SK-N-SH (cell line): ENCODE results near the gene ABCG1. TPM values are rescaled to one million over a fixed set of nuclear protein-coding genes. Genes with fewer than 3 reads are reported as not detected.

ENCODE experiments used
- CTCF ChIA-PET: fragments of 300-600, 350-600 bp; formaldehyde crosslinking; extraction: SDS; loops from one replicate; lab custom pipeline; 2021; lab: Yijun Ruan, JAX
- POLR2A ChIA-PET: fragments of 350-600 bp; sonication (Branson Sonifier 250); formaldehyde crosslinking; extraction: SDS; loops from one replicate; lab custom pipeline; 2020; ENCODE audit warnings: antibody characterized with exemption, inconsistent platforms; lab: Yijun Ruan, JAX
- DNase-seq: peaks from one replicate; pipeline ENCODE4 v3.0.0; 2012
- H2AFZ ChIP-seq: fragments of 200-600 bp; sonication (generic); 2 replicates; pipeline ENCODE4 v1.8.1; 2016; ENCODE audit warnings: antibody characterized with exemption, mild to moderate bottlenecking, low read depth
- H3F3A ChIP-seq: fragments of 200-600 bp; sonication (generic); replicated peaks from 2 replicates; pipeline ENCODE3; 2016; ENCODE audit warnings: antibody characterized with exemption, mild to moderate bottlenecking; ENCODE audit not compliant: insufficient read depth
- H3K27ac ChIP-seq, 2 experiments: fragments of 200-500 bp in 1 of 2; fragments of 200-600 bp in 1 of 2; sonication (Bioruptor generic) in 1 of 2; sonication (generic), shearing (Covaris generic) in 1 of 2; 2 replicates each; pipeline versions ENCODE4 v1.5.1 to v1.6.1; 2014 to 2016; ENCODE audit warnings: low read depth in 2 of 2, inconsistent platforms in 1 of 2, low read length in 1 of 2, mild to moderate bottlenecking in 1 of 2, mixed read lengths in 1 of 2
- H3K27me3 ChIP-seq: fragments of 200-600 bp; sonication (generic), shearing (Covaris generic); 2 replicates; pipeline ENCODE4 v1.6.1; 2016; ENCODE audit warnings: mixed run types; ENCODE audit not compliant: insufficient read depth
- H3K36me3 ChIP-seq, 2 experiments: fragments of 200-500 bp in 1 of 2; fragments of 200-600 bp in 1 of 2; sonication (Bioruptor generic) in 1 of 2; sonication (generic) in 1 of 2; replicated peaks in 1 of 2; 2 replicates each; pipeline versions ENCODE3 to v1.5.1; 2014 to 2016; ENCODE audit warnings: low read length in 1 of 2, mild to moderate bottlenecking in 1 of 2; ENCODE audit not compliant: insufficient read depth in 2 of 2, control insufficient read depth in 1 of 2
- H3K4me1 ChIP-seq, 2 experiments: fragments of 200-500 bp in 1 of 2; fragments of 200-600 bp in 1 of 2; sonication (Bioruptor generic) in 1 of 2; sonication (generic), shearing (Covaris generic) in 1 of 2; 2 replicates each; pipeline versions ENCODE4 v1.5.1 to v1.6.1; 2014 to 2016; ENCODE audit warnings: low read depth in 1 of 2, low read length in 1 of 2, mixed run types in 1 of 2; ENCODE audit not compliant: insufficient read depth in 2 of 2, control insufficient read depth in 1 of 2
- H3K4me2 ChIP-seq: fragments of 200-600 bp; sonication (generic), shearing (Covaris generic); 2 replicates; pipeline ENCODE4 v1.6.1; 2017; ENCODE audit warnings: mixed run types
- H3K4me3 ChIP-seq, 2 experiments: fragments of 200-500 bp in 1 of 2; fragments of 200-600 bp in 1 of 2; sonication (Bioruptor generic) in 1 of 2; sonication (generic), shearing (Covaris generic) in 1 of 2; 2 replicates each; pipeline versions ENCODE4 v1.5.1 to v1.8.1; 2014 to 2016; ENCODE audit warnings: low read depth in 2 of 2, inconsistent platforms in 1 of 2, low read length in 1 of 2, mild to moderate bottlenecking in 1 of 2, mixed read lengths in 1 of 2, moderate library complexity in 1 of 2
- H3K79me2 ChIP-seq: fragments of 200-600 bp; sonication (generic); 2 replicates; pipeline ENCODE4 v1.8.1; 2017; ENCODE audit warnings: mild to moderate bottlenecking; ENCODE audit not compliant: insufficient read depth
- H3K9ac ChIP-seq: fragments of 200-600 bp; sonication (generic); 2 replicates; pipeline ENCODE4 v1.6.1; 2017; ENCODE audit warnings: mixed run types
- H3K9me2 ChIP-seq: fragments of 200-600 bp; sonication (generic); 2 replicates; pipeline ENCODE4 v1.6.1; 2017; ENCODE audit warnings: mixed run types
- H3K9me3 ChIP-seq: fragments of 200-600 bp; sonication (generic); 2 replicates; pipeline ENCODE4 v1.6.1; 2017; ENCODE audit warnings: mixed run types, mild to moderate bottlenecking, moderate library complexity
- H4K20me1 ChIP-seq: fragments of 200-600 bp; sonication (generic); 2 replicates; pipeline ENCODE4 v1.6.1; 2017; ENCODE audit warnings: mild to moderate bottlenecking, mixed run types; ENCODE audit not compliant: insufficient read depth
- ELF1 ChIP-seq: IDR thresholded peaks from 2 replicates; pipeline ENCODE4 v1.4.0; 2012
- EP300 ChIP-seq, 2 experiments: IDR thresholded peaks; 2 replicates each; pipeline versions ENCODE4 v1.4.0 to v1.6.1; 2012; ENCODE audit warnings: borderline replicate concordance in 1 of 2, low read depth in 1 of 2, low read length in 1 of 2
- FOSL2 ChIP-seq: IDR thresholded peaks from 2 replicates; pipeline ENCODE4 v1.4.0; 2012; ENCODE audit warnings: low read depth, mild to moderate bottlenecking, moderate library complexity, borderline replicate concordance
- GABPA ChIP-seq: IDR thresholded peaks from 2 replicates; pipeline ENCODE4 v1.4.0; 2012; ENCODE audit warnings: low read depth, mild to moderate bottlenecking
- GATA2 ChIP-seq: sonication (generic); formaldehyde crosslinking; IDR thresholded peaks from 2 replicates; pipeline ENCODE4 v1.5.0; 2020; ENCODE audit warnings: mild to moderate bottlenecking, missing genetic modification reagents
- JUND ChIP-seq: IDR thresholded peaks from 2 replicates; pipeline ENCODE4 v1.4.0; 2012
- NFIC ChIP-seq: IDR thresholded peaks from 2 replicates; pipeline ENCODE4 v1.4.0; 2012; ENCODE audit warnings: borderline replicate concordance
- POLR2AphosphoS5 ChIP-seq: IDR thresholded peaks from 2 replicates; pipeline ENCODE4 v1.6.1; 2012; ENCODE audit warnings: low read depth, low read length
- RAD21 ChIP-seq: IDR thresholded peaks from 2 replicates; pipeline ENCODE4 v1.6.1; 2012; ENCODE audit warnings: mild to moderate bottlenecking, low read length
- RCOR1 ChIP-seq: fragments of 150-350 bp; IDR thresholded peaks from 2 replicates; pipeline ENCODE4 v1.6.1; 2017; ENCODE audit warnings: antibody characterized with exemption, low read length
- RFX5 ChIP-seq: IDR thresholded peaks from 2 replicates; pipeline ENCODE4 v1.6.1; 2012; ENCODE audit warnings: mild to moderate bottlenecking, improper control_type of control experiment, low read length
- RXRA ChIP-seq: IDR thresholded peaks from 2 replicates; pipeline ENCODE4 v1.4.0; 2012; ENCODE audit warnings: low read depth, mild to moderate bottlenecking, borderline replicate concordance
- SIN3A ChIP-seq: IDR thresholded peaks from 2 replicates; pipeline ENCODE4 v1.6.1; 2012; ENCODE audit warnings: low read depth, mild to moderate bottlenecking, low read length, moderate library complexity, borderline replicate concordance
- TAF1 ChIP-seq: IDR thresholded peaks from 2 replicates; pipeline ENCODE4 v1.6.1; 2012; ENCODE audit warnings: low read depth, mild to moderate bottlenecking, low read length, moderate library complexity, borderline replicate concordance
- YY1 ChIP-seq: IDR thresholded peaks from 2 replicates; pipeline ENCODE4 v1.4.0; 2012; ENCODE audit warnings: low read depth, mild to moderate bottlenecking
- WGBS: methylation state at CpG from one replicate; pipeline ENCODE4 v1.1.6; 2017; ENCODE audit warnings: low lambda C conversion rate; 5-methylcytosine and 5-hydroxymethylcytosine counted together
- polyA plus RNA-seq, 3 experiments: library from polyadenylated mRNA; depleted of rRNA; stranded (reverse); fragments of >200 nt; gene quantifications; 2 replicates each; pipeline ENCODE4 v1.2.3, GENCODE V29; 2012
- TF ChIP-seq, protein P1 (sequence below): fragments of 150-350 bp; IDR thresholded peaks from 2 replicates; pipeline ENCODE4 v1.6.1; 2017; ENCODE audit warnings: antibody characterized with exemption, low read length, low read depth, borderline replicate concordance
- TF ChIP-seq, protein P2 (sequence below): IDR thresholded peaks from 2 replicates; pipeline ENCODE4; 2012
- TF ChIP-seq, protein P3 (sequence below): fragments of 200-600 bp; sonication (generic); IDR thresholded peaks from 2 replicates; pipeline ENCODE4 v1.6.1; 2017; ENCODE audit warnings: antibody characterized with exemption, mild to moderate bottlenecking, moderate library complexity
- TF ChIP-seq, protein P4 (sequence below): IDR thresholded peaks from 2 replicates; pipeline ENCODE4 v1.4.0; 2012; ENCODE audit warnings: low read depth, borderline replicate concordance
- TF ChIP-seq, protein P5 (sequence below): IDR thresholded peaks from 2 replicates; pipeline ENCODE4 v1.4.0; 2012; ENCODE audit warnings: low read depth, borderline replicate concordance

The ABCG1 gene
- polyA plus RNA-seq, 1 of the 3 experiments (the other 2 are of a cell fraction) = 0.07 TPM

DNA sequence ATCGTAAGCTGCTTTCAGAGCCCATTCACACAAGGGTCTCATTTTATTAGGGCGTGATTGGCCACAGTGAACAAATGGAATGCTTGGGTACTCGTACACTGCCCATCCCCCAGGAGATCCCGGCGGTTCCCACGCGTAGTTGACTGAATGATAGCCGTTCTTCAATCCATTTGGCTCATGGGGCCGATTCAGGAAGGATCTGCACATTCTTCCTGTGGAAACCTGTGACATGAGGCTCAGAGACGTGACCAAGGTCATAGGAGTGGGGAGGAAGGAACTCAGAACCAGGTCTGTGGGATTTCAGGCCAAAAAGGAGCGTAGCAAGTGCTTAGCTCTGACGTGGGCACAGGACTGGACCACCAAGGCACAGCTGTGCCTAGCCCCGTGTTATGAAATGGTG lies 11.7 kb downstream of the ABCG1 start:
- POLR2A ChIA-PET = no interaction called here

More for the DNA sequence above, 11.7 kb downstream of the ABCG1 start:
- H3K27ac ChIP-seq = no peak overlapping the region
- H3K4me2 ChIP-seq = no peak overlapping the region
- H3K9ac ChIP-seq = no peak overlapping the region
- no peaks in the 10 kb centered on the region for H3K79me2 ChIP-seq
- no peaks in the 10 kb centered on the region for H4K20me1 ChIP-seq
- H3K27me3 ChIP-seq = peaks cover 6% of the 10 kb centered on the region; the same call in 1 of the 2 replicates
- H3K36me3 ChIP-seq = no peaks in the 10 kb centered on the region
- H3F3A ChIP-seq = no peaks in the 10 kb centered on the region
- no peak for DNase-seq
- H3K4me3 ChIP-seq = no peak overlapping the region
- no peak overlapping the region for H2AFZ ChIP-seq
- H3K4me1 ChIP-seq = peaks cover 8 to 38% of the 10 kb centered on the region in 2 experiments; a peak in 3 of 4 replicates
- H3K9me2 ChIP-seq = no peaks in the 10 kb centered on the region
- TF ChIP-seq NFIC (no peak), TAF1 (no peak), RAD21 (no peak), SIN3A (no peak), ELF1 (no peak), JUND (no peak), GABPA (no peak), GATA2 (CRISPR knock-in tag) (no peak), RXRA (no peak), RCOR1 (no peak), EP300 (IDR thresholded peaks at IDR 0.05; ENCODE audit: borderline replicate concordance in 1 of 2, low read depth in 1 of 2, low read length in 1 of 2) (no peak), POLR2AphosphoS5 (no peak), RFX5 (no peak), YY1 (no peak), FOSL2 (no peak)
- TF ChIP-seq, protein P1, sequence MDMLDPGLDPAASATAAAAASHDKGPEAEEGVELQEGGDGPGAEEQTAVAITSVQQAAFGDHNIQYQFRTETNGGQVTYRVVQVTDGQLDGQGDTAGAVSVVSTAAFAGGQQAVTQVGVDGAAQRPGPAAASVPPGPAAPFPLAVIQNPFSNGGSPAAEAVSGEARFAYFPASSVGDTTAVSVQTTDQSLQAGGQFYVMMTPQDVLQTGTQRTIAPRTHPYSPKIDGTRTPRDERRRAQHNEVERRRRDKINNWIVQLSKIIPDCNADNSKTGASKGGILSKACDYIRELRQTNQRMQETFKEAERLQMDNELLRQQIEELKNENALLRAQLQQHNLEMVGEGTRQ = no peak
- TF ChIP-seq, protein P2, sequence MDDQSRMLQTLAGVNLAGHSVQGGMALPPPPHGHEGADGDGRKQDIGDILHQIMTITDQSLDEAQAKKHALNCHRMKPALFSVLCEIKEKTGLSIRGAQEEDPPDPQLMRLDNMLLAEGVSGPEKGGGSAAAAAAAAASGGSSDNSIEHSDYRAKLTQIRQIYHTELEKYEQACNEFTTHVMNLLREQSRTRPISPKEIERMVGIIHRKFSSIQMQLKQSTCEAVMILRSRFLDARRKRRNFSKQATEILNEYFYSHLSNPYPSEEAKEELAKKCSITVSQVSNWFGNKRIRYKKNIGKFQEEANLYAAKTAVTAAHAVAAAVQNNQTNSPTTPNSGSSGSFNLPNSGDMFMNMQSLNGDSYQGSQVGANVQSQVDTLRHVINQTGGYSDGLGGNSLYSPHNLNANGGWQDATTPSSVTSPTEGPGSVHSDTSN = no peak
- TF ChIP-seq, protein P3, sequence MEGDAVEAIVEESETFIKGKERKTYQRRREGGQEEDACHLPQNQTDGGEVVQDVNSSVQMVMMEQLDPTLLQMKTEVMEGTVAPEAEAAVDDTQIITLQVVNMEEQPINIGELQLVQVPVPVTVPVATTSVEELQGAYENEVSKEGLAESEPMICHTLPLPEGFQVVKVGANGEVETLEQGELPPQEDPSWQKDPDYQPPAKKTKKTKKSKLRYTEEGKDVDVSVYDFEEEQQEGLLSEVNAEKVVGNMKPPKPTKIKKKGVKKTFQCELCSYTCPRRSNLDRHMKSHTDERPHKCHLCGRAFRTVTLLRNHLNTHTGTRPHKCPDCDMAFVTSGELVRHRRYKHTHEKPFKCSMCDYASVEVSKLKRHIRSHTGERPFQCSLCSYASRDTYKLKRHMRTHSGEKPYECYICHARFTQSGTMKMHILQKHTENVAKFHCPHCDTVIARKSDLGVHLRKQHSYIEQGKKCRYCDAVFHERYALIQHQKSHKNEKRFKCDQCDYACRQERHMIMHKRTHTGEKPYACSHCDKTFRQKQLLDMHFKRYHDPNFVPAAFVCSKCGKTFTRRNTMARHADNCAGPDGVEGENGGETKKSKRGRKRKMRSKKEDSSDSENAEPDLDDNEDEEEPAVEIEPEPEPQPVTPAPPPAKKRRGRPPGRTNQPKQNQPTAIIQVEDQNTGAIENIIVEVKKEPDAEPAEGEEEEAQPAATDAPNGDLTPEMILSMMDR = no peak
- TF ChIP-seq, protein P4, sequence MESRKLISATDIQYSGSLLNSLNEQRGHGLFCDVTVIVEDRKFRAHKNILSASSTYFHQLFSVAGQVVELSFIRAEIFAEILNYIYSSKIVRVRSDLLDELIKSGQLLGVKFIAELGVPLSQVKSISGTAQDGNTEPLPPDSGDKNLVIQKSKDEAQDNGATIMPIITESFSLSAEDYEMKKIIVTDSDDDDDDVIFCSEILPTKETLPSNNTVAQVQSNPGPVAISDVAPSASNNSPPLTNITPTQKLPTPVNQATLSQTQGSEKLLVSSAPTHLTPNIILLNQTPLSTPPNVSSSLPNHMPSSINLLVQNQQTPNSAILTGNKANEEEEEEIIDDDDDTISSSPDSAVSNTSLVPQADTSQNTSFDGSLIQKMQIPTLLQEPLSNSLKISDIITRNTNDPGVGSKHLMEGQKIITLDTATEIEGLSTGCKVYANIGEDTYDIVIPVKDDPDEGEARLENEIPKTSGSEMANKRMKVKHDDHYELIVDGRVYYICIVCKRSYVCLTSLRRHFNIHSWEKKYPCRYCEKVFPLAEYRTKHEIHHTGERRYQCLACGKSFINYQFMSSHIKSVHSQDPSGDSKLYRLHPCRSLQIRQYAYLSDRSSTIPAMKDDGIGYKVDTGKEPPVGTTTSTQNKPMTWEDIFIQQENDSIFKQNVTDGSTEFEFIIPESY = no peak
- TF ChIP-seq, protein P5, sequence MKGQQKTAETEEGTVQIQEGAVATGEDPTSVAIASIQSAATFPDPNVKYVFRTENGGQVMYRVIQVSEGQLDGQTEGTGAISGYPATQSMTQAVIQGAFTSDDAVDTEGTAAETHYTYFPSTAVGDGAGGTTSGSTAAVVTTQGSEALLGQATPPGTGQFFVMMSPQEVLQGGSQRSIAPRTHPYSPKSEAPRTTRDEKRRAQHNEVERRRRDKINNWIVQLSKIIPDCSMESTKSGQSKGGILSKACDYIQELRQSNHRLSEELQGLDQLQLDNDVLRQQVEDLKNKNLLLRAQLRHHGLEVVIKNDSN = no peak
- CTCF ChIA-PET = interaction anchor here (2.4 kb wide), 1 partner anchor 85 kb away, joined by 6 read pairs; no protein-coding TSS in a partner anchor
- no peaks in the 10 kb centered on the region for H3K9me3 ChIP-seq
- WGBS = 66% methylated on average over 9 of the region's 13 CpGs
